ENCODE measurements around the gene VTI1A. TPM values are rescaled to one million over a fixed set of nuclear protein-coding genes. Genes with fewer than 3 reads are reported as not detected.

VTI1A gene
- total RNA-seq, 2 donors from 2014 or later, result 35.2 to 46.9 TPM

DNA sequence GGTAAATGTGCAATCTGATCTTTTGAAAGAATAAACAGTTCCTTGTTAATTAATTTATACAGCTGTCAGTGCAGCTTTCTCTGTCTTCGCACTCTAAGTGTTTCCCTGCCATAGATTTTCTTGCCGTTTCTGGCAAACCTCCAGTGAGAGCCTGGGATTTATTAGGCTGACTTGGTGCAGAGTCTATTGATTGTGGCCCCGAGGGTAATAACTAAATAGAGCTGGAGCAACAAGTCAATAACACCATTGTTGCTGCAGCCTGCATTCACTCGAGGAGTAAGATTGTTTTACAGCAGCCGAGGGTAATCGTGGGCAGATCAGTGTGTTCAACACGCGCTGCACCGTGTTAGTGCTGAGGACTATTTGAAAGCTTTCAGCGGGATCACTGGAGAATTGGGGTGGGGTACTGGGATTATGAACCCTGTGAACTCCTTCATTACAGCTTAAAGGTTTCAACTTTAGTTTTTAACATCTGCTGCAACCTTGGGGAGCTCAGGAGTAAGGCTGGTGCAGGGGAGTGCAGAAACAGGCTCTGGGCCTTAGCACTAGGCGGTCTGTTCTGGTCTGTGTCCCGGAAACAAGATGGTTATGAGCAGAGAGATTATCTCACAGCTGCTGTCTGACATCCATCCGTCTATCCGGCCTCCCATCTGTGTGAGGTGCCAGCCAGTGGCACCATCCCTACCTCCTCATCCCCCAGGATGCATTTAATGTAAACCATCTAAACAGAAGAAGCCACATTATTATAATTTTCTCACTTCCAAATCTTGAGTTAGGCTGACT is 329.1 kb downstream of the VTI1A start:
- Mint-ChIP-seq H3K4me1 (no peaks in the 10 kb centered on the region), H3K4me3 (no peak overlapping the region), H3K36me3 (ENCODE audit: low read depth) (peaks cover under 1% of the 10 kb centered on the region), H3K27ac (no peak overlapping the region), H3K27me3 (no peaks in the 10 kb centered on the region), H3K9me3 (no peaks in the 10 kb centered on the region)
- no peak for ATAC-seq (replicated peaks)

DNA sequence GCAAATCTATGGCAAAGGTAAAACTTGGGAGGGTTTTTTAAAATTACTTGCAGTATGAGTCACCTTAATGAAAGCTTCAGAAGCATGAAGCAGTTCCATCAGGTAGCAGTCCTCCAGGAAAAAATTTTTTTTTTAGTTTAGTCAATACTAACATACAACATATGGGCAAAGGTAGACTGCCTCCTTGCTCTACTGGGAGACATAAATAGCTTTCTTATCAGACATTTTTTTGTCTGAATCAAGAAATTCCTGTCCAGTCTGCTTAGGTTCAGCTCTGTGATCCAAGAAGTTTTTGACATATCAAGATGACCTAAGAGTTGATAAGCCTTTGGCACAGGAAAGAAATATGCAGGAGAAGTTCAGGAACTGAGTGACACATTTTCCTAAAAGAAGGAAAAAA is 331.6 kb downstream of the VTI1A start:
- no peaks in the 10 kb centered on the region for H3K9me3 Mint-ChIP-seq
- no peaks in the 10 kb centered on the region for H3K27me3 Mint-ChIP-seq
- no peak for ATAC-seq (replicated peaks)
- peaks cover 3% of the 10 kb centered on the region for H3K4me1 Mint-ChIP-seq
- no peak overlapping the region for H3K27ac Mint-ChIP-seq
- no peak overlapping the region for H3K4me3 Mint-ChIP-seq
- H3K36me3 Mint-ChIP-seq (ENCODE audit: low read depth), result no peaks in the 10 kb centered on the region

DNA sequence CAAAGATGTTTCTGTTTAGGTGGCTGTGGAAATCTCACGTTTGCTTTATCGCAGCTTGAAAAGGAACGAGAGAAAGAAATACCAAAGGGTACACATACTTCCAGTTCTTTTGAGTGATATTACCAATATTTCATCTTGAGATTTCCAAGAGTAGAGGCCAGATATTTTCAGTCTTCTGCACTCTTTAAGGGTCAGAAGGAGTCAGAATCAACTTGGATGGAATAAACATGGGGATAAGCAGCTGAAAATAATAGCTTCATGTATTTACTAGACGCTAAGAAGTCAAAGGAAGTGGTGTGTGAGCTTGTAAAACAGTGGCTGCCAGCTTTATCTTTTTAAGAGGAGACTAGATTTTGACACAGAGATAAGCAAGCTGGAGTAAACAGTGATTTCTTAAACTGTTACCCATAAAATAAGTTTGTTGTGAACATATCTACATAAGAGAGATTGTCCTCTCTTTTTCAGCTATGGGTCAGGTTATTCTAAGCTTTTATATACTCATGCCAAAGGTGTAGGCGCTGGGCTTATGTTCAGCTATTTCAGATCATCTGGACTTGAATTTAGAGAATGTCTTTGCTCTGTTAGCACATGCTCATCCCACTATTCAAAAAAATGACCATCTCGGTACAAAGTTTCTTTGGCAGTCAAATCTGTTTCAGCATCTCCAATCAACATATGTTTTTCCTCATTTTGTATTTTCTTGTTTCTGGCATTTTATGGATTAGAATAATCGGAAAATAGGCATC is 332.2 kb downstream of the VTI1A start:
- Mint-ChIP-seq H3K9me3 (no peaks in the 10 kb centered on the region), H3K4me1 (peaks cover 3% of the 10 kb centered on the region), H3K4me3 (no peak overlapping the region), H3K27ac (no peak overlapping the region), H3K36me3 (ENCODE audit: low read depth) (no peaks in the 10 kb centered on the region), H3K27me3 (no peaks in the 10 kb centered on the region)
- ATAC-seq (replicated peaks), result no peak

DNA sequence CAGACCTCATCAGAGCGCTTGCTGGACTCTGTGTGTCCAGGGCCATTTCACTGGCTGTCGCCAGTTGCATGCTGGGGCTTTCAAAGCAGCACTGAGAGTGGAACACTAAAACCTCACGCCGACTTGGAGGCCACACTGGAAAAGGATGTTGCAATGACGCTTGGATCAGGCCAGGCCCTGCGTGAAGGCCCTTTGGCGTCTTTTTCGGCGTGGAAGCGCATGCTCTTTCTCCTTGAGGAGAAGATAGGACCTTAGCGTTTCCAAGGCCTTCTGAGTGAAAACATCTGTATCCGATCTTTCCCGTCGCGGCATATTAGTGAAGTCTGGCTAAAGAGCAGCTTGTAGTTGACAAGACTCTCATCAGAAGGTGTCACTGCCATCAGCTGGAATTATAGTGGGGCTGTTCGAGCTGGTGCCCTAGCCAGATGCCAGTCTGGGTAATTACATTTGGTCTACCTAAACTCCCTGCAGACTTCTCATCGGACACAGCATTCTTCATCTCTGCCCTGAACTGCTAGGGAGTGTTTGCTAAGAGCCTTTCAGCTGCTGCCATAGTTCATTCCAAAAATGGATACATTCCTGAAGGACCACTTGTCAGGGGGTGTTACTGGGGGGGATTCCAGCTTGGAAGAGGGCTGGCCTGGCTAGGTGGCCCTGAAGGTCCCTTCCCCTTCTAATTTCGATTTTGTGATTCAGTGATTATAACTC is 335.3 kb downstream of the VTI1A start:
- H3K27ac Mint-ChIP-seq, result no peak overlapping the region
- ATAC-seq (replicated peaks), result no peak
- H3K4me3 Mint-ChIP-seq, result no peak overlapping the region
- no peaks in the 10 kb centered on the region for H3K9me3 Mint-ChIP-seq
- peaks cover 3% of the 10 kb centered on the region for H3K4me1 Mint-ChIP-seq
- no peaks in the 10 kb centered on the region for H3K36me3 Mint-ChIP-seq (ENCODE audit: low read depth)
- H3K27me3 Mint-ChIP-seq, result no peaks in the 10 kb centered on the region

DNA sequence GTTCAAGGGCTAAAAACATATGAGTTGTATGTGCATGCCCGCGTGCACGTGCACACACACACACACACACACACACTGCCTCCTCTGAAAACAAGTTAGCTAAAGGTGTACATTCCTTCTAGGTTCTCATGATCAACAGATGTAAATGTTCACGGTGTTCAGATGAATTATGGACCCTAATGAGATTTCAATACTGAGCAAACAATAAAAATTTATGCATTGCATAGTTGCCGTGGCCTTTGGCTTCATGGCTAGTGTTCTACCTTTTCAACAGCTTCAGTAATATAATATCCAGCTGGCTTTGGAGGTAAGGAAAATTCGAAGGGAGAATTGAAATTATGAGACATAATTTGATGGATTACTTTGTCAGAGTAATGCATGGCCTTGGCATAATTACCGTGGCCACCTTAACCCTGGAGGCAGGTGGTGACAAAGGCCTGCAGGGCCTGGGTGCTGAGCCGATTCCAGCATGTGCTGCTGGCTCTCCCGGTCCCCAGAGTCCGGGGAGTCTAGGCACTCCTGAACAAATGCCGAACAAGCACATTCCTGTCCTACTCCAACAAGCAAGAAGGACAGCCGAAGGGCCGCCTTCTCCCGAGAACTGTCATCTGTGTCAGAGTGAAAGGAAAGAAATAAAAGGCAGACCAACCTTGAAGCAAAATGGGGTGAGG is 336.5 kb downstream of the VTI1A start:
- Mint-ChIP-seq H3K36me3 (ENCODE audit: low read depth) (no peaks in the 10 kb centered on the region), H3K4me3 (no peak overlapping the region), H3K27ac (no peak overlapping the region), H3K9me3 (peaks cover 5% of the 10 kb centered on the region), H3K4me1 (peaks cover 3% of the 10 kb centered on the region), H3K27me3 (no peaks in the 10 kb centered on the region)
- no peak for ATAC-seq (replicated peaks)

DNA sequence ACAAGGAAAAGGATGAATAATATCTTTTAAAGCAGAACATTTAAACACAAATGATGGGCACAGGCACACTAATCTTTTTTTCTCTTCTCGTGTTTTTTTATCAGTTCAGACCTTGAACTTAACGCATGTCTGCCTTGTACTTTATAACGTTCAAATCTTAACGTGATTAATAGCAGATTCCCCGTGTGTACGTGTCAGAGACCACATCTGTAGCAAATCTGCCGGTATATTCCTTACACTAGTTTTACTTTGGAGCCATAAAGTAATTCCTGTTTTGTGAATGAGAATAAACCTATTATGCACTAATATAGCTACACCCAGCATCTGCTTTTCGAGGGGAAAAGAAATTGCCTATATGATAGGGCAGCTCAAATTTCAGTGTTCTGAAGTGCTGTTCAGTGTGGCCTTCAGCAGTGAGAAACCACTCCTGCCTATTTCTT is 337.0 kb downstream of the VTI1A start:
- Mint-ChIP-seq H3K4me3 (no peak overlapping the region), H3K9me3 (peaks cover 6% of the 10 kb centered on the region), H3K27me3 (no peaks in the 10 kb centered on the region), H3K4me1 (peaks cover 3% of the 10 kb centered on the region), H3K36me3 (ENCODE audit: low read depth) (no peaks in the 10 kb centered on the region), H3K27ac (no peak overlapping the region)
- no peak for ATAC-seq (replicated peaks)

DNA sequence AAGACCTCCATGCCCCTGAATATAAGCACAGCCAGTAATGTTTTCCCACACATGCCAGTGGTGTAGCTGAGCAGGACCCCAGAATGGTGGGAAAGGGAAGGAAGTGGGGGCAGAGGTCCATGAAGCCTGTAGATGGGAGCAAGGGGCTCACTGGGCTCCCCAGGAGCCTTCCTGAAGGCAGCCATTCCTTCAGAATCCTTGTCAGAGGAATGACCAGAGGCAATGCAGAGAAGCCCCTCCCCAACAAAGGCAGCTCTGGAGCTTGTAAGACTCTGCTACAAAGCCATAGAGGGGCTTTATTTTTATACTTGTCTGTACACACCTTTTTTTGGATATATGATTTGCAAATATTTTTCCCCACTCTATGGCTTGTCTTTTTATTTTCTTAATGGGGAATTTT is 338.1 kb downstream of the VTI1A start:
- Mint-ChIP-seq H3K4me1 (peaks cover 3% of the 10 kb centered on the region), H3K36me3 (ENCODE audit: low read depth) (no peaks in the 10 kb centered on the region), H3K27me3 (no peaks in the 10 kb centered on the region), H3K9me3 (peaks cover 11% of the 10 kb centered on the region), H3K27ac (no peak overlapping the region), H3K4me3 (no peak overlapping the region)
- no peak for ATAC-seq (replicated peaks)

DNA sequence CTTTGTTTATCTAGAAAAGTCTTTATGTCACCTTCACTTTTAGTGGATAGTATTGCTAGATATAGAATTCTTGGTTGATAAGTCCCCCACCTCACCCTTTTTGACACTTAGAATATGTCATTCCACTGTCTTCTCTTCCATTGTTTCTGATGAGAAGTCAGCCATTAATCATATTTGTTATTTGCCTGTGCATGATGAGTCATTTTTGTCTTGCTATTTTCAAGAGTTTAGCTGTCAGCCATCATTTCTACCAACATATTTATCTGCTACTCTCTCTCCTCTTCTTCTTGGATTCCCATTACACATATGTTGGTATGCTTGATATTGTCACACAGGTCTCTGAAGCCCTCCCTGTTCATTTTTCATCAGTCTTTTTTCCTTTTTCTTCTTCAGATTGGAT is 342.2 kb downstream of the VTI1A start:
- H3K27ac Mint-ChIP-seq, result no peak overlapping the region
- H3K36me3 Mint-ChIP-seq (ENCODE audit: low read depth), result no peaks in the 10 kb centered on the region
- H3K9me3 Mint-ChIP-seq, result peaks cover 11% of the 10 kb centered on the region
- no peak overlapping the region for H3K4me3 Mint-ChIP-seq
- H3K4me1 Mint-ChIP-seq, result no peaks in the 10 kb centered on the region
- no peaks in the 10 kb centered on the region for H3K27me3 Mint-ChIP-seq
- ATAC-seq (replicated peaks), result no peak

DNA sequence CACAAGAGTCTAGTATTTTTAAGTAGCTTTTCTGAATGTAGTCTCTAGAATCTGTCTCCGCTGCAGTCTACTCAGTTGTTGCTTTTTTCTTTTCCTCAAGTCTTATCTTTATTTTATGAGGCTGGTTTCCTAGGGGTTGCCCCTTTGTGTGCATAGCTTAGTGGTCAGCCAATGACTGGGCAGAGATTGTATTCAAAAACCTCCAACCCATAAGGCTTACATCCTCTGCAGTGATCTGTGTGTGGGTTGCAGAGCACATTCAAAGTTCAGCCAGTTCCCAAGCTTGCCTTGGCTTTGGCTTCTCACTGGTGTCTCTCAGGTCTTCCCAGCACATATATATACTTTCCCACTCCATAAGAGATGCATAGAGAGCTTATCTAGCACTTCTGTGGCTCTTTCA is 343.0 kb downstream of the VTI1A start:
- ATAC-seq (replicated peaks), result no peak
- no peak overlapping the region for H3K4me3 Mint-ChIP-seq
- H3K27me3 Mint-ChIP-seq, result no peaks in the 10 kb centered on the region
- no peaks in the 10 kb centered on the region for H3K36me3 Mint-ChIP-seq (ENCODE audit: low read depth)
- H3K4me1 Mint-ChIP-seq, result no peaks in the 10 kb centered on the region
- H3K9me3 Mint-ChIP-seq, result peaks cover 11% of the 10 kb centered on the region
- H3K27ac Mint-ChIP-seq, result no peak overlapping the region

DNA sequence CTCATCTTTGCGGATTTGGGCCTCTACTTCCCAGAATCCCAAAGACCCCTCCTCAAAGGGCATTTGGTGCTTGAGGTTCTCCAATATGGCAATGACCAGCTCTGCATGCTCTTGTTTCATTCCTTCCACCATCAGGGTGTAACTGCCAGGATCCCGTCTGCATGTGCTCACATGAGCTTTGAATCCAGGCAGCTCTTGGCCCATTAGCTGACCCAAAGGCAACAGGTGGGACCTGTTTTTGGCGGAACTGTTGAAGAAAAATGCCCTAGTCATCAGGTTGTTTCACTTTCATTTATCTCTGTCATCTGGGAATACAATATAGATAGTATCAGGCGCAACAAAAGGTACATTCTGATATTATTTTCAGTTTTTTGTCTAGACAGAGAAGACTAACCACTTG is 343.9 kb downstream of the VTI1A start:
- H3K27ac Mint-ChIP-seq, result no peak overlapping the region
- no peaks in the 10 kb centered on the region for H3K36me3 Mint-ChIP-seq (ENCODE audit: low read depth)
- peaks cover 11% of the 10 kb centered on the region for H3K9me3 Mint-ChIP-seq
- no peaks in the 10 kb centered on the region for H3K4me1 Mint-ChIP-seq
- ATAC-seq (replicated peaks), result no peak
- no peaks in the 10 kb centered on the region for H3K27me3 Mint-ChIP-seq
- H3K4me3 Mint-ChIP-seq, result no peak overlapping the region

DNA sequence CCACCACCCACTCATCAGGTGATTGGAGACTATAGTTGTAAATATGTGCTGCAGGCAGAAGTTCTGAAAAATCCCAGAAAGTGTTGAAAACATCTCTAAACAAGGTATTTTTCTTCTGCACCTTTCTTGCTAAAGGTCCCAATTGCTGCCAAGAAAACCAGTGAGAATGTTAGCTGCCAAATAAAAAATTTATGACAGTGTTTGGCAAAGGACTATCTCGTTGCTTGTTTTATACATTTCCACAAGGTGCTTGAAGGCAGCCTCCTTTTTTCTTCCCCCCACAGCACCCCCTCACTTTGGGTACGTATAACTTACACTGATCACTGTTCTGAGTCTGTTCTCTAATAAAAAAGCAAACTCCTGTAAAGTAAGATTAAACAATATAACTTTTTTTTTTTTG is 344.4 kb downstream of the VTI1A start:
- H3K4me3 Mint-ChIP-seq, result no peak overlapping the region
- no peak for ATAC-seq (replicated peaks)
- H3K27ac Mint-ChIP-seq, result no peak overlapping the region
- H3K27me3 Mint-ChIP-seq, result no peaks in the 10 kb centered on the region
- H3K36me3 Mint-ChIP-seq (ENCODE audit: low read depth), result no peaks in the 10 kb centered on the region
- peaks cover 11% of the 10 kb centered on the region for H3K9me3 Mint-ChIP-seq
- no peaks in the 10 kb centered on the region for H3K4me1 Mint-ChIP-seq

DNA sequence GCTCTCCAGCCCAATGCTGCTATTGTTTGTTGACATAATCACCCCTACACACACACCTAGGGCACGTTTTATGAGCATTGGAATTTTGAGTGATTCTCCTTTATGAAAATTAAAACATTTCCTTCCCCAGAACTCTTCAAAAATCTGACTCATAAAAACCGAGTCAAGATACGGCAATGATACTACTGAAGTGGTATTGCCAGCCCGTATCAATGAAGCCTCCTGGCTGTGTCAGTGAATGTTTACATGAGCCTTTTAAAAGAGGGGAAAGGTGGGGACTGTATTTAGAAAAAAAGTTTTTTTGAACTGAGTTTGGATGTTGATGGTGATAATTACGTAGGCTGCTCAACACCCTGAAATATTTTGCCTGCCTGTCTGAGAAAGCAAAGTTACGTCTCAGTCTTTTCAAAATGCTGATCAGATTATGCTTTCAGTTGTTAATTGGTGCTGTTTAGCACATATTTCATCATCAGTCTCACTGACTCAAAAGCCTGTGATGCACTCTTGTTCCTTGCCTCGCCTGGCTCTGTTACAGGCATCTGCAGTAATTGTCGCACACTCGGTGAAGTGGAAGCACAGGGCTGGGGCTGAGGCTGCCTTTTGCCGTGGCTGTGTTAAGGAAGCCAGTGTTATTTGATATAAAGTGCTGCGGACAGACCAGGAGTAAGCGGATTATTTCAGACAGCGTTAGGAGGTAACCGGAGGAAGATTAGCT is 345.6 kb downstream of the VTI1A start:
- Mint-ChIP-seq H3K27ac (no peak overlapping the region), H3K4me1 (no peaks in the 10 kb centered on the region), H3K4me3 (no peak overlapping the region), H3K27me3 (no peaks in the 10 kb centered on the region), H3K36me3 (ENCODE audit: low read depth) (no peaks in the 10 kb centered on the region), H3K9me3 (peaks cover 11% of the 10 kb centered on the region)
- no peak for ATAC-seq (replicated peaks)

DNA sequence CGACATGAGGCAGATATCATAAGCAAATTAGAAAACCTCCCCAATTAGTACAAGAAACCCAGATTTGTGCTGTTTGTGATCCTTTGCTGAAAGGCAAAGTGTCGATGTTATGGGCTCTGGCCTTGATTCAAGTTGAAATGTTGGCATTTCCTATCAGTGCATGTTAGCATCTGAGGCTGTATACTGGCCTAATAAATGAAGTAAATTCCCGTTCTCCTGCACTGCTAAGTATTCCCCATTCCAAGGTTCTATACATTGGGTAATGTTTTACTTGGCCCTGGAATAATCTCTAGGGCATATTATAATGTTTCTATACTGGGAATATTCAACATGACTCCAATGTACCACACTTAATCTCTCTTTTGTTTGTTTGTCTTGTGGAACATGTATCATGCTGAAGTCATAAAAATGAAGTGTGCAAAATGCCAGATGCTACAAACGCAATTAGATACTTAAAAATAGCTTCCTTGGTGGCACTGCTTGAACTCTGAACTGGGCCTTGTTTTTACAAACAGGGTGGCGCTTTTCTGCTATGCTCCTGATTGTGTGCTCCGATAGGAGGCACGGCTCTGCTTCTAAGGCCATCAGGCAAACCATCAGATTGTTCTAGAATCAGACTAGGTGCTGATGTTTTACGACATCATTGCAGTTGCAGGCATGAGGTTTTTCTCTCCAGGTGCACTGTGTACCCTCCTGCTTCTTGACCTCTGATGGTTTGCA is 346.3 kb downstream of the VTI1A start:
- no peak overlapping the region for H3K4me3 Mint-ChIP-seq
- no peaks in the 10 kb centered on the region for H3K36me3 Mint-ChIP-seq (ENCODE audit: low read depth)
- peaks cover 8% of the 10 kb centered on the region for H3K9me3 Mint-ChIP-seq
- no peaks in the 10 kb centered on the region for H3K4me1 Mint-ChIP-seq
- no peak overlapping the region for H3K27ac Mint-ChIP-seq
- no peaks in the 10 kb centered on the region for H3K27me3 Mint-ChIP-seq
- ATAC-seq (replicated peaks), result no peak

Measured in activated T-helper 17 cell treated with anti-CD3 and anti-CD28 coated beads, Interleukin-2, amount 50 U/mL, for 72 hours (primary cell).